Activated CD4-positive, alpha-beta T cell treated with anti-CD3 and anti-CD28 coated beads, Interleukin-2, amount 50 U/mL, for 1 hour (primary cell): ENCODE results near the gene ERFL.
"Not testable (repeated sequence)": the region's sequence is repeated elsewhere in the genome, so short reads cannot be mapped to it uniquely, and the experiment has no call there.

Source experiments
- DNase-seq: peaks from one replicate; pipeline ENCODE4 v3.0.0-alpha.2; 2020

ERFL gene

DNA sequence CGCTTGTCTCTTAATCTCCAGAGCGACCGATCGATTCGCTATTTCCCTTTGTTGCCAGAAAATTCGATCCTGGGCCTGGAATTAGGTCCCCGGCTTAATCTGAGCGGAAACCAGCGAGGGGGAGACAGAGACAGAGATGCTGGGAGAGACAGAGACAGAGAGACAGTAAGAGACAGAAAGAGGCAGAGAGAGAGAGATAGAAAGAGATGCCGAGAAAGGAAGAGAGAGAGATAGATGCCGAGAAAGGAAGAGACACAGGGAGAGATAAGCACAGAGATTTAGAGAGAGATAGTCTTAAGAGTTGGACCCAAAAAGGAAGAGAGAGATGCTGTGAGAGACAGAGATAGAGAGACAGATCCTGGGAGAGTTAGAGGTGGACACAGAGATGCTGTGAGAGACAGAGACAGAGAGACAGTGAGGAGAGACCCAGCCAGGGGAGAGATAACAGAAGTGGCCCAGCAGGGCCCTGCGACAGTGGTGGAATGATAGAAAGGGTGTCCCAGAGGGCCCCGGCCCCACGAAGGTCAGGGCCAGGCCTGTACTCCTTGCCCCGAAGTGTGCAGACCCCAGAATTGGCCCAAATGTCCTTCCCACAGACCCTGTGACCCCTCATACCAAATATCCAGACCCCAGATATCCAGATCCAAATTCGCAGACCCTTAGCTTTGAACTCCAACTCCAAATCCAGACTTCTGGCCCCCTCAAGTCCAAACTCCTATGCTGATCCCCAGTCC lies 1.3 kb downstream of the ERFL start:
- DNase-seq = no peak

GRCh38 chr19:41926028-41926762 lies 2.1 kb downstream of the ERFL start:
- no peak for DNase-seq

GRCh38 chr19:41925208-41926003 lies 2.8 kb downstream of the ERFL start:
- DNase-seq = no peak

DNA sequence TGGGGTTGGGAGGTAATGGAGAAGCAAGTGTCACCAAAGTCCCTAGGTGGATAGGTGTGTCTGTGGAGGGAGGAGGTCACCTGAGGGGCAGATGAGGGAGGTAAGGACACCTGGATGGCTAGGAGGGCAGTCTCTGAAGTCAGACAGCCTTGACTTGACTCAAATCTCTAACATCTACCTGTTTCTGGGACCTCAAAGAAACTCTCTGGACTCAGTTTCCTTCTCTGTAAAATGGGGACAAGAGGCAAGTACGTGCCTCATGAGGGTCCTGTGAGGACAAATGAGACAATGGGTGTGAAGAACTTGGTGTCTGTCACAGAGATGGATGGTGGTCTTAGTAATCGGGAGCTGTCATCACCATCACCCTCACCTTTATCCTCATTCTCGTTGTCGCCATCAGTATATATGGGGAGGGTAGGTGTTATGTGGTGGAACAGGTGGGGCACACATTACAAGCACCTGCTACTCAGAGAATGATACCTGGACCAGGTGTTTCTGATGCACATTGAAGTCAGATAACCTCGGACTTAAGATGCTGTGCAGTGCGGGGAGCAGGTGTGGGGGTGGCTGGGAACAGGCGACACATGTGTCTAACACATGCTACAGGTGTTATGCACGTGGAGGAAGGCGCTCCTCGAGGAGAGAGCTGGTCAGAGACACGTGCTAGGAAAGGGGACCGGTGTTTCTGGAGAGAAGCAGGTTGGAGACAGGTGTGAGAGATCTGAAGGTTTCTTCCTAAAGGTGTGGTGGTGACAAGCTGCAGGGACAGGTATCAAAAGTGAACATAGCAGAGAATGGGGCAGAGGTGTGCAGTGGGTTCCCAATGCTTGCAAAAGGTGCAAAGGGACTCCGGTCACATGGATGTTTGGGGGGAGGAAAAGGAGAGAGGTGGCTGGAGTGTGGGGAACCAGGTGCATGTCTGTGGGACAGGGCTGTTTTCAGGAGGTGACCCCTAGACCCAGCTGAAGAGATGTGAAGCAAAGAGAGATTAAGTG lies 3.8 kb downstream of the ERFL start:
- no peak for DNase-seq

DNA sequence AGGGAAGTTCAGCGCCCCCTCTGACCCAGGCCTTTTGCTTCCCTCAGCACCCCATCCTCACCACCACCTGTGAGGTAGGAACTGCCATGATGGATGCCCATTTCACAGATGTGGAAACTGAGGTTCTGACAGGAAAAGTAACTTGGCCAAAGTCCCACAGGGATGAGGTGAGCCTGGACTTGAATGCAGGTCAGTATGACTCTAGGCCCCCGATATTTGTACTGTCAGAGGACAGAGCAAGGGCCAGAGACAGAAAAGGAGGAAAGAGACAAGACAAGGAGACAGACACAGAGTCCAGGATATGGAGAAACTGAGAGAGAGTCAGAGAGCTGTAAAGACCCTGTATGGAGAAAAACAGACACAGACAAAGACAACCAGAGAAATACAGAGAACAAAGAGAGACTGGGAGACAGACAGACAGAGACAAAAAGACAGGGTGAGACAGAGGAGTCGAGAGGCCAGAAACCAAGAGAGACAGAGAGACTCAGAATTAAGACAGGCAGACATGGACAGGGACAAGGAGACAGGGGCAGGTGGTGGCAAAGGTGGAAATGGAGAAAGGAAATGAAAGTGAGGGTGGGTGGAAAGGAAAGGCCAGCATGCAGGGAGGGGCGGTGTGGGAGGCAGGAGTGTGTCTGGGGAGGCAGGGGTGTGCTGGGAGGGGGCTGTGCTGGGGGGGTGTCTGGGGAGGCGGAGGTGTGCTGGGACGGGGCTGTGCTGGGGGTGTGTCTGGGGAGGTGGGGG lies 5.0 kb downstream of the ERFL start:
- no peak for DNase-seq

- no peak for DNase-seq
These were observed 5.7 kb downstream of the ERFL start for GRCh38 chr19:41922585-41922984.

- DNase-seq = no peak
These were observed 6.4 kb downstream of the ERFL start for GRCh38 chr19:41921577-41922576.

GRCh38 chr19:41920882-41921576 lies 7.2 kb downstream of the ERFL start:
- DNase-seq = no peak

GRCh38 chr19:41919948-41920712 lies 8.1 kb downstream of the ERFL start:
- DNase-seq = no peak

DNA sequence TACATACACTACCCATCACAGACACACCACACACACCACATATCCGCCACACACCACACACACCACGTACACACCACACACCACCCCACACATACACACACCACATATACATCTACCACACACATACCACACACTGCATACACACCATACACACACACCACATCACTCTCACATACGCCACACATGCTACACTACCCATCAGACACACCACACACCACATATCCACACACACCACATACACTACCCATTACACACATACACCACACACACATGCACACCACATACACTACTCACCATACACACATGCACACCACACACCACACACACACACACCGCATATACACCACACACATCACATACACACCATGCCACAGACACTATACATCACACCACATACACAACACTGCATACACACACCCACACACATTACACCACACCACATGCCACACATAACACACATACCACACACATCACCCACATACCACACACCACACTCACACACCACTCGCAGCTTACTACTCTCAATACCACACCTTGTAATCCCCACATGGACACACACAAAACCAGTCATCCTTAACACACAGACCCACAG lies 9.5 kb downstream of the ERFL start:
- DNase-seq = no peak

DNA sequence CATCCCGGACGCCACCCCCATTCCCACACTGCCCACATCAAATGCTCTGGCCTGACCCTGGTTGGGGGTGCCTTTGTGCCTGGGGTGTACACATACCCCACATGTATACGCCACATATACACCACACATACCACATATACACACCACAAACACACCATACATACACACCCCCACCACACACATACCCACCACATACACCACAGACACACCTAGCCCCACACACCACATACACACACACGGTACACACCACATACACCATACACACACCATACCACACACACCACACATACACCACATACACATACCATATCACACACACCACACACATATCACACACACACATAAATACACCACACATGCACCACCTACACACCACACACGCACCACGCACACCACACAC lies 10.2 kb downstream of the ERFL start:
- no peak for DNase-seq

DNA sequence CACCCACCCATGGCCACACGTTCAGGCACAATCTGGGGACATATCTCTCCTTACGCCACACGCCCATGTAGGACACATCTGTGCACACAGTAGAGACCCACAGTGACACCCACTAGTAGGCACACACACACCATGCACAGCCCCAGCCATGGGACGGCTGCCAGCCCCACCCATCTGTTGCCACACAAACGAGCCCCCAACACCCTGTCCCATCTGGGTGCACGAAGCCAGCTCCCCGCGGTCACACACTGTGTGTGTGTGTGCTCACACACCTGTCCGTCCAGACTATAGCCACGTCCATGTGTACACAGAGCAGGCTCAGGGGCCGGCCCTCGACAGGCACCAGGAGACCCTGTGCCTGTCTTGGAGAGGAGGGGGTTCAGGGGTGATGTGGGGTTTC lies 10.6 kb downstream of the ERFL start:
- DNase-seq = no peak

DNA sequence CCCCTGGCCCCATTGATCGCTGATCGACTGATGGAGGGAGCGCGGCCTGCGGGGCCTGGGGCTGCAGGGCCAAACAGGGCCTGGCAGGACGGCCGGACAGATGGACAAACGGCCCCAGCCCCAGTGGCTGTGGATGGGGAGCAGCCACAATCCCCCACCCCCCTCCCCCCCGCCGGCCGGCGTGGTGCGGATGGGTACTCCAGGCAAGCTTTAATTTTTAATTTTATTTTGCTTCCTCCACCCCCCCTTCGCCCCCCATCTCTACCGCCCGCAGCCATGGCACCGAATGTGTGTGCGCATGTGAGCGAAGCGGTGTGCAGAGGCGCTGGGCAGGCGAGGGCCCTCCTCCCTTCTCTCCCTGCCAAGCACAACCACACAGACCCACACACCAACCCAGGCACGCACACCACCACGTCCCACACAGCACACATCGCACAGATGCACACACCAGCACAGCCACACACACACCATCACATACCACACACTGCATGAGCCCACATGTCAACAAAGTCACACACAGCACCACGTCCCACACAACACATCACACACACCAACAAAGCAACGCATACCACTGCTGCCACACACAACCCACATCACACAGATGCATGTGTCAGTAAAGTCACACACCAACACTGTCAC lies 12.4 kb downstream of the ERFL start:
- DNase-seq = no peak

DNA sequence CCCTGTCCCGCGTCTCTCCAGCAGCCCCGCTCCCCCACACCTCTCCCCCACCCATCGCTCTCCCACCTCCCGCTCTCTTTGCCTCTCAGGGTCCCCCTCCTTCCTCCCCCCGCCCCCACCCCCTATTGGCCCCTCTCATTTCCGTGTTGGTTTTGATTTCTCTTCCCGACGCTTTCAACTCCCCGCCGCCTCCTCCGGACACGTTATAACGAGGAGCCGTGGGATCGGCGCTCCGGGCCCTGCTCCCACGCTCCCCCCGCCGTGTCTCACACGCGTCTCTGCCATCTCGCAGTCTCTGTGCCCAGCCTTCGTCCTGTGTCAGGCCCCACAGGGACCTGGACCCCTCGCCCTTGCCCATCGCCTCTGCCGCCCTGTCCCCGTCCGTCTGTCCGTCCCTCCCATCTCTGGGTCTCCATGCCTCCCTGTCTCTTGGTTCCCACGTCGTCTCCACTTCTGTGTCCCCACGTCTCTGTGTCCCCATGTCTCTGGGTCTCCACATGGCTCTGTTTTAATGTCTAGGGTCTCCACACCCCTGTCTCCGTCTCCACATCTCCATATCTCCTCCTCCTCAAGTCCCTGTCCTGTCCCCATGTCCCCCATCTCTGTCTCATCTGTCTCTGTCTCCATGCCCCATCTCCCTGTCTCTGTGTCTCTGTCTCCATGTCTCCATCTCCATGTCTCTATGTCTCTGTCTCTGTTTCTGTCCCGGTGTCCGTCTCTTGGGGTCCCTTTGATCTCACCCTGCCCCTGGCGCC lies 13.1 kb downstream of the ERFL start:
- no peak for DNase-seq

- DNase-seq = not testable (repeated sequence)
These were observed 13.8 kb downstream of the ERFL start for GRCh38 chr19:41914424-41914834.

GRCh38 chr19:41913538-41914423 lies 14.5 kb downstream of the ERFL start:
- DNase-seq = no peak
